PC-9 (cell line): ENCODE data around the gene SMCP. TPM values are rescaled to one million over a fixed set of nuclear protein-coding genes. Genes with fewer than 3 reads are reported as not detected.

Experiments used
- BruUV-seq: library from RNA; stranded (reverse); fragments of 400-500 nt; replicated peaks from 2 replicates; lab custom pipeline; 2021; lab: Mats Ljungman, UMichigan
- CTCF ChIA-PET: fragments of 300-600 bp; sonication (Branson Sonifier 250); formaldehyde crosslinking; loops from one replicate; lab custom pipeline; 2022; ENCODE audit warnings: antibody characterized with exemption; lab: Charles Lee
- POLR2A ChIA-PET: fragments of 300-600 bp; sonication (Branson Sonifier 250); formaldehyde crosslinking; loops from one replicate; lab custom pipeline; 2022; ENCODE audit warnings: antibody characterized with exemption; ENCODE audit not compliant: unreplicated experiment; lab: Charles Lee
- DNase-seq, 2 experiments: peaks; one replicate each; pipeline versions ENCODE4 v3.0.0 to v3.0.0-alpha.2; 2015 to 2022; ENCODE audit warnings: mixed read lengths in 1 of 2
- H2AFZ ChIP-seq: fragments of 200-600 bp; sonication (generic); 2 replicates; pipeline ENCODE4 v1.8.1; 2017; ENCODE audit warnings: antibody characterized with exemption
- H3F3A ChIP-seq: fragments of 200-600 bp; sonication (generic); 2 replicates; pipeline ENCODE4 v1.8.1; 2017; ENCODE audit warnings: antibody characterized with exemption, mild to moderate bottlenecking, low read depth; ENCODE audit not compliant: insufficient read depth
- H3K27ac ChIP-seq: fragments of 200-600 bp; sonication (generic); 2 replicates; pipeline ENCODE4 v1.6.1; 2016; ENCODE audit warnings: mixed run types
- H3K27me3 ChIP-seq: fragments of 200-600 bp; sonication (generic); 2 replicates; pipeline ENCODE4 v1.6.1; 2016; ENCODE audit warnings: low read depth, mixed run types; ENCODE audit not compliant: insufficient read depth
- H3K36me3 ChIP-seq: fragments of 200-600 bp; sonication (generic); 2 replicates; pipeline ENCODE4 v1.6.1; 2016; ENCODE audit warnings: low read depth, mixed run types
- H3K4me1 ChIP-seq: fragments of 200-600 bp; sonication (generic); replicated peaks from 2 replicates; pipeline ENCODE4 v1.6.1; 2016; ENCODE audit warnings: mixed run types; ENCODE audit not compliant: insufficient read depth
- H3K4me2 ChIP-seq: fragments of 200-600 bp; sonication (generic); 2 replicates; pipeline ENCODE4 v1.6.1; 2017; ENCODE audit warnings: mixed run types
- H3K4me3 ChIP-seq: fragments of 200-600 bp; sonication (generic); 2 replicates; pipeline ENCODE4 v1.6.1; 2016; ENCODE audit warnings: mixed run types
- H3K79me2 ChIP-seq: fragments of 200-600 bp; sonication (generic); 2 replicates; pipeline ENCODE4 v1.6.1; 2017; ENCODE audit warnings: low read depth, mixed run types
- H3K9me2 ChIP-seq: fragments of 200-600 bp; sonication (generic); 2 replicates; pipeline ENCODE4 v1.8.1; 2017; ENCODE audit warnings: mild to moderate bottlenecking; ENCODE audit not compliant: insufficient read depth
- H3K9me3 ChIP-seq: fragments of 200-600 bp; sonication (generic); 2 replicates; pipeline ENCODE4 v1.8.1; 2016; ENCODE audit warnings: low read depth; ENCODE audit not compliant: insufficient read depth
- H4K20me1 ChIP-seq: fragments of 200-600 bp; sonication (generic); 2 replicates; pipeline ENCODE4 v1.8.1; 2017; ENCODE audit not compliant: insufficient read depth
- EZH2 ChIP-seq: fragments of 200-600 bp; sonication (generic); IDR thresholded peaks from 2 replicates; pipeline ENCODE4 v1.8.0; 2017; ENCODE audit warnings: antibody characterized with exemption, low read depth
- intact Hi-C: fragments of 100-400 bp; cut with micrococcal nuclease; formaldehyde crosslinking; loops from one replicate; pipeline ENCODE4 v1.10.0; 2022; ENCODE audit not compliant: unreplicated experiment
- total RNA-seq: library from RNA; stranded (reverse); gene quantifications from 2 replicates; pipeline ENCODE4 v1.2.3, GENCODE V29; 2021
- TF ChIP-seq, protein P1 (sequence below): fragments of 200-600 bp; sonication (generic); conservative IDR thresholded peaks from 2 replicates; pipeline ENCODE4 v1.6.1; 2017; ENCODE audit warnings: mixed run types, antibody characterized with exemption, mild to moderate bottlenecking, moderate library complexity

Gene SMCP
- total RNA-seq, 1 experiment from 2014 or later = not detected

DNA sequence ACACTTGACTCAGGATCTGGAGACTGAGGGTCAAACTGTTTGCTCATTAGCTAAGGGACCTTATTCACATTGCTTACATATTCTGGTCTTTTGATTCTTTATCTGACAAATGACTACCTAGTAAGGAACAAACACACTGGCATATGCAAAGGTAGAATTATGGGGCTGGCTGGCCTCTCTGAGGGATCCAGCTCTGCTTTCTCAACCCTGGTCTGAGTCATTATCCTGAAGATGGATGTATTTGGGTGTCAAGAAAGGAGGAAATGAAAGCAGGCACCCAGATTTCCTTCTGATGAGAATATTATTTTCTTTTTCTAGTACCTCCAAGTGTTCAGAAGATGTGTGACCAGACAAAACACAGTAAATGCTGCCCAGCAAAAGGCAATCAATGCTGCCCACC, 6.0 kb downstream of the SMCP start:
- H3K4me1 ChIP-seq = peaks cover 9% of the 10 kb centered on the region; the same call in 1 of the 2 replicates
- H2AFZ ChIP-seq = no peak overlapping the region
- BruUV-seq = no TSS peak
- TF ChIP-seq, protein P1, sequence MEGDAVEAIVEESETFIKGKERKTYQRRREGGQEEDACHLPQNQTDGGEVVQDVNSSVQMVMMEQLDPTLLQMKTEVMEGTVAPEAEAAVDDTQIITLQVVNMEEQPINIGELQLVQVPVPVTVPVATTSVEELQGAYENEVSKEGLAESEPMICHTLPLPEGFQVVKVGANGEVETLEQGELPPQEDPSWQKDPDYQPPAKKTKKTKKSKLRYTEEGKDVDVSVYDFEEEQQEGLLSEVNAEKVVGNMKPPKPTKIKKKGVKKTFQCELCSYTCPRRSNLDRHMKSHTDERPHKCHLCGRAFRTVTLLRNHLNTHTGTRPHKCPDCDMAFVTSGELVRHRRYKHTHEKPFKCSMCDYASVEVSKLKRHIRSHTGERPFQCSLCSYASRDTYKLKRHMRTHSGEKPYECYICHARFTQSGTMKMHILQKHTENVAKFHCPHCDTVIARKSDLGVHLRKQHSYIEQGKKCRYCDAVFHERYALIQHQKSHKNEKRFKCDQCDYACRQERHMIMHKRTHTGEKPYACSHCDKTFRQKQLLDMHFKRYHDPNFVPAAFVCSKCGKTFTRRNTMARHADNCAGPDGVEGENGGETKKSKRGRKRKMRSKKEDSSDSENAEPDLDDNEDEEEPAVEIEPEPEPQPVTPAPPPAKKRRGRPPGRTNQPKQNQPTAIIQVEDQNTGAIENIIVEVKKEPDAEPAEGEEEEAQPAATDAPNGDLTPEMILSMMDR = no peak
- TF ChIP-seq EZH2 = no peak
- H3K4me3 ChIP-seq = no peak overlapping the region
- H3K36me3 ChIP-seq = no peaks in the 10 kb centered on the region
- H3K9me2 ChIP-seq = no peaks in the 10 kb centered on the region
- H3K27ac ChIP-seq = no peak overlapping the region
- ChIA-PET CTCF (interaction anchor here (0.7 kb wide), 1 partner anchor 309 kb away, joined by 3 read pairs; no protein-coding TSS in a partner anchor), POLR2A (no interaction called here)
- intact Hi-C loops = no loop called here
- H4K20me1 ChIP-seq = no peaks in the 10 kb centered on the region
- no peaks in the 10 kb centered on the region for H3K79me2 ChIP-seq
- no peaks in the 10 kb centered on the region for H3K27me3 ChIP-seq
- no peak overlapping the region for H3K4me2 ChIP-seq
- H3K9me3 ChIP-seq = no peaks in the 10 kb centered on the region
- H3F3A ChIP-seq = no peaks in the 10 kb centered on the region
- peak in 1 of 2 experiments; percentile 47 for DNase-seq

GRCh38 chr1:152884506-152884905, 6.4 kb downstream of the SMCP start:
- H4K20me1 ChIP-seq = no peaks in the 10 kb centered on the region
- no peaks in the 10 kb centered on the region for H3K36me3 ChIP-seq
- ChIA-PET CTCF (no interaction called here), POLR2A (no interaction called here)
- no peak overlapping the region for H3K4me2 ChIP-seq
- TF ChIP-seq, protein P1 = no peak
- TF ChIP-seq EZH2 = no peak
- no peak overlapping the region for H3K27ac ChIP-seq
- H3K4me3 ChIP-seq = no peak overlapping the region
- H3K27me3 ChIP-seq = no peaks in the 10 kb centered on the region
- intact Hi-C loops = no loop called here
- BruUV-seq = no TSS peak
- H3K4me1 ChIP-seq = peaks cover 9% of the 10 kb centered on the region; the same call in 1 of the 2 replicates
- no peaks in the 10 kb centered on the region for H3K79me2 ChIP-seq
- no peak overlapping the region for H2AFZ ChIP-seq
- no peaks in the 10 kb centered on the region for H3F3A ChIP-seq
- DNase-seq = no peak
- no peaks in the 10 kb centered on the region for H3K9me2 ChIP-seq
- H3K9me3 ChIP-seq = no peaks in the 10 kb centered on the region

GRCh38 chr1:152884966-152885624, 7.0 kb downstream of the SMCP start:
- no peaks in the 10 kb centered on the region for H3K27me3 ChIP-seq
- no peaks in the 10 kb centered on the region for H3K36me3 ChIP-seq
- H3K9me3 ChIP-seq = no peaks in the 10 kb centered on the region
- H3K4me1 ChIP-seq = peaks cover 9% of the 10 kb centered on the region; the same call in 1 of the 2 replicates
- H3F3A ChIP-seq = no peaks in the 10 kb centered on the region
- no peak overlapping the region for H3K4me3 ChIP-seq
- DNase-seq = no peak
- no peak overlapping the region for H3K27ac ChIP-seq
- CTCF ChIA-PET = no interaction called here
- no peaks in the 10 kb centered on the region for H4K20me1 ChIP-seq
- H3K9me2 ChIP-seq = no peaks in the 10 kb centered on the region
- H3K79me2 ChIP-seq = no peaks in the 10 kb centered on the region
- no peak for TF ChIP-seq EZH2
- TF ChIP-seq, protein P1 = no peak
- H2AFZ ChIP-seq = no peak overlapping the region
- no TSS peak for BruUV-seq
- POLR2A ChIA-PET = interaction anchor here (0.6 kb wide), 1 partner anchor 119 kb away, joined by 5 read pairs; no protein-coding TSS in a partner anchor
- H3K4me2 ChIP-seq = no peak overlapping the region
- intact Hi-C loops = no loop called here
